HepG2 (cell line): ENCODE results near the gene DSCAM. TPM values are rescaled to one million over a fixed set of nuclear protein-coding genes. Genes with fewer than 3 reads are reported as not detected.

Source experiments
- ATAC-seq: fragments of 200-7000 bp; cut with Tn5 transposase; 3 replicates; pipeline ENCODE4 v1.9.1; 2020; ENCODE audit warnings: mild to moderate bottlenecking, moderate library complexity
- BruUV-seq: library from RNA; stranded (reverse); fragments of 400-500 nt; replicated peaks from 2 replicates; lab custom pipeline; 2021; lab: Mats Ljungman, UMichigan
- CTCF ChIA-PET: fragments of 300-600 bp; formaldehyde crosslinking; extraction: SDS; loops from one replicate; lab custom pipeline; 2021; ENCODE audit warnings: low total read pairs, inconsistent platforms, low intra/inter-chr PET ratio; lab: Yijun Ruan, JAX
- POLR2A ChIA-PET: fragments of 350-600 bp; sonication (Branson Sonifier 250); formaldehyde crosslinking; loops from one replicate; lab custom pipeline; 2020; ENCODE audit warnings: antibody characterized with exemption, inconsistent platforms; lab: Yijun Ruan, JAX
- DNase-seq: peaks from one replicate; pipeline ENCODE4 v3.0.0-alpha.2; 2015; ENCODE audit warnings: low spot score
- FAIRE-seq: peaks from 3 replicates; lab custom pipeline; 2011; peaks lifted over from hg19 to GRCh38; lab: Jason Lieb, UNC
- H2AFZ ChIP-seq: one replicate; pipeline ENCODE4 v1.6.1; 2011; ENCODE audit warnings: low read length, inconsistent platforms
- H3K27ac ChIP-seq: fragments of 300-600 bp; 3 replicates; pipeline ENCODE4 v1.8.0; 2011; ENCODE audit warnings: mixed run types, mild to moderate bottlenecking, mixed read lengths, low read length, inconsistent platforms; ENCODE audit not compliant: insufficient read depth; ENCODE audit errors: extremely low read length
- H3K27me3 ChIP-seq, 2 experiments: fragments of 200-600 bp in 1 of 2; 2 replicates in 1 of 2; 3 replicates in 1 of 2; pipeline versions ENCODE4 v1.6.0 to v1.8.0; 2011; ENCODE audit warnings: low read length in 2 of 2, mild to moderate bottlenecking in 2 of 2, moderate library complexity in 2 of 2, inconsistent platforms in 1 of 2; ENCODE audit not compliant: insufficient read depth in 2 of 2, control insufficient read depth in 1 of 2
- H3K36me3 ChIP-seq, 2 experiments: fragments of 200-600 bp in 1 of 2; replicated peaks in 1 of 2; 2 replicates in 1 of 2; 3 replicates in 1 of 2; pipeline versions ENCODE4 v1.5.1 to v1.8.0; 2011; ENCODE audit warnings: low read length in 2 of 2, inconsistent platforms in 1 of 2; ENCODE audit not compliant: insufficient read depth in 2 of 2, control insufficient read depth in 1 of 2
- H3K4me1 ChIP-seq: 2 replicates; pipeline ENCODE4 v1.5.1; 2012; ENCODE audit warnings: low read length, inconsistent platforms; ENCODE audit not compliant: insufficient read depth
- H3K4me2 ChIP-seq: 2 replicates; pipeline ENCODE4 v1.6.0; 2011; ENCODE audit warnings: low read depth, low read length, inconsistent platforms
- H3K4me3 ChIP-seq, 3 experiments: fragments of 200-600 bp in 1 of 3; sonication (generic), shearing (Covaris generic) in 1 of 3; replicated peaks in 1 of 3; 2 replicates each; pipeline ENCODE4 v1.5.1; 2011 to 2016; ENCODE audit warnings: low read length in 3 of 3, inconsistent platforms in 2 of 3, low read depth in 2 of 3, mild to moderate bottlenecking in 2 of 3, control low read depth in 1 of 3, mixed read lengths in 1 of 3; ENCODE audit not compliant: insufficient read depth in 1 of 3
- H3K79me2 ChIP-seq: one replicate; pipeline ENCODE4 v1.6.1; 2011; ENCODE audit warnings: low read length, inconsistent platforms; ENCODE audit not compliant: insufficient read depth
- H3K9ac ChIP-seq: 2 replicates; pipeline ENCODE4 v1.6.0; 2011; ENCODE audit warnings: mild to moderate bottlenecking, low read depth, low read length, inconsistent platforms; ENCODE audit not compliant: insufficient read depth
- H3K9me3 ChIP-seq: 2 replicates; pipeline ENCODE4 v1.5.1; 2012; ENCODE audit warnings: mild to moderate bottlenecking, low read length
- H4K20me1 ChIP-seq: 2 replicates; pipeline ENCODE4 v1.6.0; 2011; ENCODE audit warnings: inconsistent platforms, mild to moderate bottlenecking, low read length, moderate library complexity; ENCODE audit not compliant: insufficient read depth
- MTF1 ChIP-seq: sonication (generic); formaldehyde crosslinking; IDR thresholded peaks from 2 replicates; pipeline ENCODE4 v1.5.0; 2020; ENCODE audit warnings: missing genetic modification reagents
- MXD3 ChIP-seq: IDR thresholded peaks from 2 replicates; pipeline ENCODE4 v1.6.1; 2016; ENCODE audit warnings: mild to moderate bottlenecking, missing biosample characterization, missing genetic modification reagents
- NFIC ChIP-seq: IDR thresholded peaks from 2 replicates; pipeline ENCODE4 v1.6.1; 2012; ENCODE audit warnings: mild to moderate bottlenecking, low read length, inconsistent platforms
- PHB2 ChIP-seq: fragments of 450-650 bp; IDR thresholded peaks from 2 replicates; pipeline ENCODE4 v1.6.1; 2018; ENCODE audit not compliant: partially characterized antibody
- POLR2AphosphoS2 ChIP-seq: IDR thresholded peaks from 2 replicates; pipeline ENCODE4 v1.6.1; 2011; ENCODE audit warnings: low read depth, low read length, improper control_type of control experiment
- PTBP1 ChIP-seq: fragments of 200-400 bp; formaldehyde crosslinking; IDR thresholded peaks from 2 replicates; pipeline ENCODE4 v1.6.1; 2018; ENCODE audit warnings: low read length, low read depth; ENCODE audit not compliant: poor library complexity, severe bottlenecking
- RNF219 ChIP-seq: sonication (generic); formaldehyde crosslinking; IDR thresholded peaks from 2 replicates; pipeline ENCODE4 v1.5.0; 2020; ENCODE audit warnings: mild to moderate bottlenecking, missing genetic modification reagents
- SIN3B ChIP-seq: fragments of 150-350 bp; IDR thresholded peaks from 2 replicates; pipeline ENCODE4 v1.6.1; 2014; ENCODE audit warnings: low read length
- SPEN ChIP-seq: sonication (generic); formaldehyde crosslinking; IDR thresholded peaks from 2 replicates; pipeline ENCODE4 v1.5.1; 2020; ENCODE audit warnings: low read depth, mild to moderate bottlenecking, missing genetic modification reagents
- STAT5B ChIP-seq: sonication (generic); formaldehyde crosslinking; IDR thresholded peaks from 2 replicates; pipeline ENCODE4 v1.4.0; 2020; ENCODE audit warnings: missing genetic modification reagents
- WIZ ChIP-seq: sonication (generic); formaldehyde crosslinking; IDR thresholded peaks from 2 replicates; pipeline ENCODE4 v1.5.1; 2020; ENCODE audit warnings: mild to moderate bottlenecking, missing genetic modification reagents
- ZBTB1 ChIP-seq: sonication (generic); formaldehyde crosslinking; IDR thresholded peaks from 2 replicates; pipeline ENCODE4 v1.4.0; 2020; ENCODE audit warnings: missing genetic modification reagents, borderline replicate concordance
- ZFP41 ChIP-seq: sonication (generic); formaldehyde crosslinking; IDR thresholded peaks from 2 replicates; pipeline ENCODE4 v1.4.0; 2020; ENCODE audit warnings: mild to moderate bottlenecking, missing genetic modification reagents, borderline replicate concordance
- ZNF644 ChIP-seq: IDR thresholded peaks from 2 replicates; pipeline ENCODE4 v1.6.1; 2016; ENCODE audit warnings: low read depth
- ZNF646 ChIP-seq: sonication (generic); formaldehyde crosslinking; IDR thresholded peaks from 2 replicates; pipeline ENCODE4 v1.9.0; 2021; ENCODE audit warnings: mild to moderate bottlenecking, missing genetic modification reagents
- WGBS: methylation state at CpG from one replicate; pipeline ENCODE4 v1.1.6; 2017; ENCODE audit warnings: low lambda C conversion rate; 5-methylcytosine and 5-hydroxymethylcytosine counted together
- in situ Hi-C: cut with HindIII; loops from 2 replicates; pipeline ENCODE4 v1.10.0; 2017; ENCODE audit warnings: low pct_unique_long_range_greater_than_20kb; ENCODE audit not compliant: extremely low pct_ligation_motif_present
- intact Hi-C: fragments of 100-400 bp; cut with micrococcal nuclease; formaldehyde crosslinking; loops from one replicate; pipeline ENCODE4 v1.10.0; 2022; ENCODE audit not compliant: unreplicated experiment
- polyA plus RNA-seq, 8 experiments: library from polyadenylated mRNA; depleted of rRNA in 3 of 8; stranded (reverse) in 7 of 8; unstranded in 1 of 8; fragments of >200 nt; fragmentation: Illumina TruSeq in 4 of 8; extraction: Trizol in 4 of 8; gene quantifications; 2 replicates each; pipeline versions ENCODE4 v1.2.1 to v1.2.3, GENCODE V29; 2011 to 2016; ENCODE audit warnings: low read depth in 4 of 8, missing spikeins in 1 of 8, mixed read lengths in 1 of 8; ENCODE audit not compliant: insufficient read depth in 1 of 8
- total RNA-seq, 5 experiments: library from RNA; depleted of rRNA; stranded (reverse); fragments of >200 nt; fragmentation: Illumina TruSeq; extraction: Trizol; gene quantifications; 2 replicates each; pipeline ENCODE4 v1.2.3, GENCODE V29; 2016; ENCODE audit warnings: low read depth in 1 of 5
- TF ChIP-seq, protein P1 (sequence below): sonication (generic); formaldehyde crosslinking; IDR thresholded peaks from 2 replicates; pipeline ENCODE4 v1.4.0; 2020; ENCODE audit warnings: low read depth, mild to moderate bottlenecking, missing genetic modification reagents

DSCAM gene
- total and polyA plus RNA-seq, 2 of the 13 experiments (the other 11 are each of a cell fraction or from before 2014, with no cell fraction given) = not detected

- TF ChIP-seq PTBP1 (no peak), WIZ (no peak)
These were observed 474.5 kb downstream of the DSCAM start (continued) for GRCh38 chr21:40372506-40372905.

GRCh38 chr21:40371329-40371728 is 475.6 kb downstream of the DSCAM start:
- DNase-seq (no peak), FAIRE-seq (no peak), ATAC-seq (no peak)
- Histone ChIP-seq H3K27me3 (no peaks in the 10 kb centered on the region), H3K9ac (no peak overlapping the region), H3K4me2 (no peak overlapping the region), H2AFZ (no peak overlapping the region), H3K4me1 (no peaks in the 10 kb centered on the region), H4K20me1 (no peaks in the 10 kb centered on the region), H3K79me2 (no peaks in the 10 kb centered on the region), H3K36me3 (no peaks in the 10 kb centered on the region), H3K9me3 (peaks cover 92% of the 10 kb centered on the region), H3K27ac (no peak overlapping the region), H3K4me3 (no peak overlapping the region)
- 8% methylated on average over 4 of the region's 4 CpGs for WGBS
- intact Hi-C loops (no loop called here), in situ Hi-C loops (no loop called here)
- no TSS peak for BruUV-seq
- ChIA-PET CTCF (no interaction called here), POLR2A (no interaction called here)
- no peak for TF ChIP-seq MTF1 (CRISPR knock-in tag)
- TF ChIP-seq STAT5B (CRISPR knock-in tag) = no peak
- TF ChIP-seq PHB2 = no peak
- TF ChIP-seq SIN3B = no peak
- TF ChIP-seq POLR2AphosphoS2 = no peak
- no peak for TF ChIP-seq NFIC
- TF ChIP-seq, protein P1, sequence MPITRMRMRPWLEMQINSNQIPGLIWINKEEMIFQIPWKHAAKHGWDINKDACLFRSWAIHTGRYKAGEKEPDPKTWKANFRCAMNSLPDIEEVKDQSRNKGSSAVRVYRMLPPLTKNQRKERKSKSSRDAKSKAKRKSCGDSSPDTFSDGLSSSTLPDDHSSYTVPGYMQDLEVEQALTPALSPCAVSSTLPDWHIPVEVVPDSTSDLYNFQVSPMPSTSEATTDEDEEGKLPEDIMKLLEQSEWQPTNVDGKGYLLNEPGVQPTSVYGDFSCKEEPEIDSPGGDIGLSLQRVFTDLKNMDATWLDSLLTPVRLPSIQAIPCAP (CRISPR knock-in tag) = no peak
- TF ChIP-seq ZBTB1 (CRISPR knock-in tag) = no peak
- TF ChIP-seq RNF219 (CRISPR knock-in tag) = no peak
- TF ChIP-seq ZNF646 (CRISPR knock-in tag) = no peak
- no peak for TF ChIP-seq MXD3 (CRISPR knock-in tag)
- TF ChIP-seq ZNF644 (CRISPR knock-in tag) = no peak
- no peak for TF ChIP-seq SPEN (CRISPR knock-in tag)
- TF ChIP-seq ZFP41 (CRISPR knock-in tag) = no peak
